ENCODE data around the gene SNRNP70.

The SNRNP70 gene

GRCh38 chr19:49080392-49080791 lies 4.9 kb upstream of the SNRNP70 start:
- Histone ChIP-seq H3K9me3 (ENCODE audit: control insufficient read depth, low read length) (no peaks in the 10 kb centered on the region), H3K4me1 (ENCODE audit: control insufficient read depth, insufficient read depth, low read length) (no peaks in the 10 kb centered on the region), H3K36me3 (ENCODE audit: control insufficient read depth, insufficient read depth, low read length) (no peaks in the 10 kb centered on the region), H3K4me3 (ENCODE audit: insufficient read depth, low read depth, low read length) (no peak overlapping the region), H3K27me3 (ENCODE audit: control insufficient read depth, insufficient read depth, low read length, poor library complexity, severe bottlenecking) (peaks cover 10% of the 10 kb centered on the region), H3K27ac (ENCODE audit: insufficient read depth, low read depth, low read length, poor library complexity, severe bottlenecking) (no peak overlapping the region)
- WGBS, 2 experiments, result 85 to 90% methylated on average over 4 of the region's 4 CpGs

GRCh38 chr19:49081273-49081672 lies 4.0 kb upstream of the SNRNP70 start:
- H3K27me3 ChIP-seq (ENCODE audit: control insufficient read depth, insufficient read depth, low read length, poor library complexity, severe bottlenecking), result peaks cover 10% of the 10 kb centered on the region
- no peak overlapping the region for H3K27ac ChIP-seq (ENCODE audit: insufficient read depth, low read depth, low read length, poor library complexity, severe bottlenecking)
- no peaks in the 10 kb centered on the region for H3K4me1 ChIP-seq (ENCODE audit: control insufficient read depth, insufficient read depth, low read length)
- H3K9me3 ChIP-seq (ENCODE audit: control insufficient read depth, low read length), result no peaks in the 10 kb centered on the region
- no peaks in the 10 kb centered on the region for H3K36me3 ChIP-seq (ENCODE audit: control insufficient read depth, insufficient read depth, low read length)
- 80 to 81% methylated on average over 1 of the region's 1 CpG for WGBS, 2 experiments
- H3K4me3 ChIP-seq (ENCODE audit: insufficient read depth, low read depth, low read length), result no peak overlapping the region

- peak overlapping the region; percentile 62 for H3K4me3 ChIP-seq (ENCODE audit: insufficient read depth, low read depth, low read length)
- peaks cover 4% of the 10 kb centered on the region for H3K4me1 ChIP-seq (ENCODE audit: control insufficient read depth, insufficient read depth, low read length)
- no peak overlapping the region for H3K27ac ChIP-seq (ENCODE audit: insufficient read depth, low read depth, low read length, poor library complexity, severe bottlenecking)
- H3K9me3 ChIP-seq (ENCODE audit: control insufficient read depth, low read length), result no peaks in the 10 kb centered on the region
- peaks cover 22% of the 10 kb centered on the region for H3K36me3 ChIP-seq (ENCODE audit: control insufficient read depth, insufficient read depth, low read length)
- WGBS, 2 experiments, result 80 to 84% methylated on average over 26 of the region's 26 CpGs
- H3K27me3 ChIP-seq (ENCODE audit: control insufficient read depth, insufficient read depth, low read length, poor library complexity, severe bottlenecking), result peaks cover 10% of the 10 kb centered on the region
Measured at GRCh38 chr19:49084206-49085019, 838 bp upstream of the SNRNP70 start.

- Histone ChIP-seq H3K27ac (ENCODE audit: insufficient read depth, low read depth, low read length, poor library complexity, severe bottlenecking) (peak overlapping the region; percentile 66), H3K36me3 (ENCODE audit: control insufficient read depth, insufficient read depth, low read length) (peaks cover 33% of the 10 kb centered on the region), H3K9me3 (ENCODE audit: control insufficient read depth, low read length) (no peaks in the 10 kb centered on the region), H3K4me1 (ENCODE audit: control insufficient read depth, insufficient read depth, low read length) (peaks cover 4% of the 10 kb centered on the region), H3K4me3 (ENCODE audit: insufficient read depth, low read depth, low read length) (peak overlapping the region; percentile 62), H3K27me3 (ENCODE audit: control insufficient read depth, insufficient read depth, low read length, poor library complexity, severe bottlenecking) (peaks cover 5% of the 10 kb centered on the region)
- 2 to 3% methylated on average over 14 of the region's 14 CpGs for WGBS, 2 experiments
Measured at GRCh38 chr19:49085868-49086232, 599 bp downstream of the SNRNP70 start.

- Histone ChIP-seq H3K27ac (ENCODE audit: insufficient read depth, low read depth, low read length, poor library complexity, severe bottlenecking) (no peak overlapping the region), H3K4me1 (ENCODE audit: control insufficient read depth, insufficient read depth, low read length) (peaks cover 4% of the 10 kb centered on the region), H3K27me3 (ENCODE audit: control insufficient read depth, insufficient read depth, low read length, poor library complexity, severe bottlenecking) (peaks cover 4% of the 10 kb centered on the region), H3K4me3 (ENCODE audit: insufficient read depth, low read depth, low read length) (peak overlapping the region; percentile 62), H3K9me3 (ENCODE audit: control insufficient read depth, low read length) (no peaks in the 10 kb centered on the region), H3K36me3 (ENCODE audit: control insufficient read depth, insufficient read depth, low read length) (peaks cover 37% of the 10 kb centered on the region)
- 72% methylated on average over 11 of the region's 11 CpGs for WGBS, 2 experiments
Measured at GRCh38 chr19:49086296-49086695, 1.0 kb downstream of the SNRNP70 start.

GRCh38 chr19:49091391-49092038 lies 6.3 kb downstream of the SNRNP70 start:
- Histone ChIP-seq H3K4me3 (ENCODE audit: insufficient read depth, low read depth, low read length) (no peak overlapping the region), H3K9me3 (ENCODE audit: control insufficient read depth, low read length) (no peaks in the 10 kb centered on the region), H3K36me3 (ENCODE audit: control insufficient read depth, insufficient read depth, low read length) (peaks cover 70% of the 10 kb centered on the region), H3K4me1 (ENCODE audit: control insufficient read depth, insufficient read depth, low read length) (peaks cover 1% of the 10 kb centered on the region), H3K27ac (ENCODE audit: insufficient read depth, low read depth, low read length, poor library complexity, severe bottlenecking) (no peak overlapping the region), H3K27me3 (ENCODE audit: control insufficient read depth, insufficient read depth, low read length, poor library complexity, severe bottlenecking) (no peaks in the 10 kb centered on the region)
- 96 to 97% methylated on average over 17 of the region's 17 CpGs for WGBS, 2 experiments

GRCh38 chr19:49092686-49093085 lies 7.4 kb downstream of the SNRNP70 start:
- Histone ChIP-seq H3K27ac (ENCODE audit: insufficient read depth, low read depth, low read length, poor library complexity, severe bottlenecking) (no peak overlapping the region), H3K4me1 (ENCODE audit: control insufficient read depth, insufficient read depth, low read length) (no peaks in the 10 kb centered on the region), H3K9me3 (ENCODE audit: control insufficient read depth, low read length) (no peaks in the 10 kb centered on the region), H3K4me3 (ENCODE audit: insufficient read depth, low read depth, low read length) (no peak overlapping the region), H3K27me3 (ENCODE audit: control insufficient read depth, insufficient read depth, low read length, poor library complexity, severe bottlenecking) (no peaks in the 10 kb centered on the region), H3K36me3 (ENCODE audit: control insufficient read depth, insufficient read depth, low read length) (peaks cover 62% of the 10 kb centered on the region)
- 98% methylated on average over 6 of the region's 6 CpGs for WGBS, 2 experiments

GRCh38 chr19:49094505-49095482 lies 9.5 kb downstream of the SNRNP70 start:
- Histone ChIP-seq H3K27me3 (ENCODE audit: control insufficient read depth, insufficient read depth, low read length, poor library complexity, severe bottlenecking) (no peaks in the 10 kb centered on the region), H3K27ac (ENCODE audit: insufficient read depth, low read depth, low read length, poor library complexity, severe bottlenecking) (no peak overlapping the region), H3K4me1 (ENCODE audit: control insufficient read depth, insufficient read depth, low read length) (no peaks in the 10 kb centered on the region), H3K9me3 (ENCODE audit: control insufficient read depth, low read length) (no peaks in the 10 kb centered on the region), H3K36me3 (ENCODE audit: control insufficient read depth, insufficient read depth, low read length) (peaks cover 65% of the 10 kb centered on the region), H3K4me3 (ENCODE audit: insufficient read depth, low read depth, low read length) (no peak overlapping the region)
- 95% methylated on average over 23 of the region's 23 CpGs for WGBS, 2 experiments

GRCh38 chr19:49097453-49098288 lies 12.4 kb downstream of the SNRNP70 start:
- no peaks in the 10 kb centered on the region for H3K4me1 ChIP-seq (ENCODE audit: control insufficient read depth, insufficient read depth, low read length)
- peaks cover 62% of the 10 kb centered on the region for H3K36me3 ChIP-seq (ENCODE audit: control insufficient read depth, insufficient read depth, low read length)
- peak overlapping the region; percentile 47 for H3K27ac ChIP-seq (ENCODE audit: insufficient read depth, low read depth, low read length, poor library complexity, severe bottlenecking)
- WGBS, 2 experiments, result 72 to 81% methylated on average over 8 of the region's 8 CpGs
- no peak overlapping the region for H3K4me3 ChIP-seq (ENCODE audit: insufficient read depth, low read depth, low read length)
- no peaks in the 10 kb centered on the region for H3K9me3 ChIP-seq (ENCODE audit: control insufficient read depth, low read length)
- no peaks in the 10 kb centered on the region for H3K27me3 ChIP-seq (ENCODE audit: control insufficient read depth, insufficient read depth, low read length, poor library complexity, severe bottlenecking)
